GM18519 (cell line): ENCODE results near the gene WARS2.
"Not testable (repeated sequence)": the region's sequence is repeated elsewhere in the genome, so short reads cannot be mapped to it uniquely, and the experiment has no call there.

Experiments
- ATAC-seq: cut with Tn5 transposase; IDR thresholded peaks from one replicate; pipeline ENCODE4 v1.9.1; 2021; ENCODE audit warnings: mild to moderate bottlenecking, moderate library complexity; ENCODE audit not compliant: unreplicated experiment, low FRiP score

Gene WARS2

DNA sequence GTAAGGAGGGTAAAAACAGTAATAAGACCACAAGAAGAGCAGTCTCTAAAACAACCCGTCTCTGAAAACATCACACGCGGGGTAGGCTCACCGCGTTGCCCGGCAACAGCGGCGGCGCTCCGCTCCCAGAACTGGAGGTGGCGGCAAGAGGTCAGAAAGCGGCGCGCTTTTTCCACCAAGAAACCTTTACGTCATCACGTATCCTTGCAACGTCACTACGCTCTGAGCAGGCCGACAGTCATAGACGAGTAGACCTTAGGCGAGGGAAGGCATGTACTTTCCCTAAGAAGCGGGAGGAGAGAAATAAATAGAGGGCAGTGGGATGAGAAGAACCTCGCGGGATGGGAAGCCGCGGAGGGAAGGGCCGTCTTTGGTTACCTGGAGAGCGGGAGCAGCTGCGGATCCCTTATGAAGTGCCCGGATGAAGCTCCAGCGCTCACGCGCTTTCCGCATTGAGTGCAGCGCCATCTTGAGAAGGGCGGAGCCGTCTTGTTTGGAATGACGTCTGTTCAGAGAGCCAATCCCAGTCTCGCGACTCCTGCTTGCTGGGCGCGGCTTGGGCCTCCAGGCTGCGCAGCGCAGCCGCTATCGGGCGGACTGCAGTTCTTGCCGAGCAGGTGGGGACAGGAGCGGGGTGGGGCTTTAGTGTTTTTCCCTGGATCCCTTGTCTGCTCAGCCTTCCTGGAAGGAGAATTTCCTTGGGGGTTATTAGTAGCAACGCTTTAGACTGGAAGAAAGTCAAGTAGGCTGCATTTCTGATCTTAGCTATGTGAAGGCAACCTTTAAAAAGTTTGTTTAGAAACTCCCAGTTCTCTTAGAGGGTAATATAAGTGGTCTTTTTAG is at the start of gene WARS2:
TSS of gene WARS2 (minus strand) at position 477 of the 843 bp plus-strand sequence. CDS start at position 468, 9 bp downstream.
- ATAC-seq, result peak; percentile 85

DNA sequence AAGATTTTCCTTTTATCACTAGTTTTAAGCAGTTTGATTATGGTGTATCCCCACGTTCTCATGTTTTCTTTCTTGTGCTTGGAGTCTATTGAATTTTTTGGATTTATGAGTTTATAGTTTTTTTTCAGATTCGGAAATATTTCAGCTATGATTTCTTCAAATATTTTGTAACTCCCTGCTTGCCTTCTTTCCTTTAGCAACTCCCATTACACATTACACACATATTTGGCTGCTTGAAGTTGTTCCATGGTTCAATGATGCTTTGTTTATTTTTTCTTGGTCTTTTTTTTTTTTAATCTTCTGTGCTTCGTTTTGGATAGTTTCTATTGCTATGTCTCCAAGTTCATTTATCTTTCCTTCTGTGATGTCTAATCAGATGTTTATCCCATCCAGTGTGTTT is 48.5 kb upstream of the WARS2 start:
- no peak for ATAC-seq

DNA sequence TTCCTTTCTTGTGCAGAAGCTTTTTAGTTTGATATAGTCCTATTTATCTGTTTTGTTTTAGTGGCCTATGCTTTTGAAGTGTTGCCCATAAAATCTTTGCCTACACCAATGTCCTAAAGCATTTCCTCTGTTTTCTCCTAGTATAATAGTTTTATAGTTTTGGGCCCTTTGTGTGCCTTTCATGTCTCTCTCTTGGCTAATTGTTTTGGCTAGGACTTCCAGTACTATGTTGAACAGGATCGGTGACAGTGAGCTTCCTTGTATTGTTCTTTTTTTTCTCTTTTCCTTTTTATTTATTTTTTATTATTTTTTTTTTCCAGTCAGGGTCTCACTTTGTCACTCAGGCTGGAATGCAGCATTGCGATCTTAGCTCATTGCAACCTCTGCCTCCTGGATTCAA is 47.0 kb upstream of the WARS2 start:
- ATAC-seq, result no peak

DNA sequence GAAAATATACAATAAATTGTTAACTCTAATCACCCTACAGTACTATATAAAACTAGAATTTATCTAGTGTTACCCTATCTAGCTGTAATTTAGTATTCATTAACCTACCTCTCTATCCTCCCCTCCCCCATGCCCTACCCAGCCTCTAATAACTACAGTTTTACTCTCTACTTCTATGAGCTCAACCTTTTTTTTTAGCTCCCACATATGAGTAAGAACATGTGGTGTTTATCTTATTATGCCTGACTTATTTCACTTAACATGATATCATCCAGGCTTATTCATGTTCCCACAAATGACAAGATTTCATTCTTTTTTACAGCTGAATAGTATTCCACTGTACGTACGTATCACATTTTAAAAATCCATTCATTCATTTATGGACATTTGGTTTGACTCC is 46.0 kb upstream of the WARS2 start:
- no peak for ATAC-seq

DNA sequence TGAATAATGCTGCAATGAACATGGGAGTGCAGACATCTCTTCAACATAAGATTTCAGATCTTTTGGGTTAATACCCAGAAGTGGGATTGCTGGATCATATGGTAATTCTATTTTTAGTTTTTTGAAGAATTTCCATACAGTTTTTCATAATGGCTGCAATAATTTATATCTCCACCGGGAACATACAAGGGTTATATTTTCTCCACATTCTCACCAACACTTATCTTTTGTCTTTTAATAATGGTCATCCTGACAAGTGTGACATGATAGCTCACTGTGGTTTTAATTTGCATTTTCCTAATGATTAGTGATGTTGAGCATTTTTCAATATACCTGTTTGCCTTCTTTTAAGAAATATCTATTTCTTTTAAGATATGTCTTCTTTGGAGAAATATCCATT is 44.5 kb upstream of the WARS2 start:
- ATAC-seq, result no peak

DNA sequence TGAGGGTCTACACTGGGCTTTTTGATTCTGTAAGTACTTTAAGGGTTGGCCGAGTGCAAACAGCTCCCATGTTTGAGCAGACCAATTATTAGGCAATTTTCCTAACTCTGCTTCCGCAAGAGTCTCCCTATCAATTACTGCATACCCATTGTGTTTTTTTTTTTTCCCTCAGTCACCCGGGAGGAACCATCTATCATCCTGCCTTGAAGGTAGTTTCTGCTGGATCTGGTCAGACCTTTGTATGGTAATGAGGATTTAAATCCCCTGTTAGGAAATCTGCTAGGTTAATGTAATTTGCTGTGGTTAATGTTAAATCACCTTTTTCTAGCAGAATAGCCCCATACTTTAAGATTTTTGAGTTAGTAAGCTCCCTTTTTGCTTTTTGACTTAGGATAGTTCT is 40.8 kb upstream of the WARS2 start:
- ATAC-seq, result no peak

DNA sequence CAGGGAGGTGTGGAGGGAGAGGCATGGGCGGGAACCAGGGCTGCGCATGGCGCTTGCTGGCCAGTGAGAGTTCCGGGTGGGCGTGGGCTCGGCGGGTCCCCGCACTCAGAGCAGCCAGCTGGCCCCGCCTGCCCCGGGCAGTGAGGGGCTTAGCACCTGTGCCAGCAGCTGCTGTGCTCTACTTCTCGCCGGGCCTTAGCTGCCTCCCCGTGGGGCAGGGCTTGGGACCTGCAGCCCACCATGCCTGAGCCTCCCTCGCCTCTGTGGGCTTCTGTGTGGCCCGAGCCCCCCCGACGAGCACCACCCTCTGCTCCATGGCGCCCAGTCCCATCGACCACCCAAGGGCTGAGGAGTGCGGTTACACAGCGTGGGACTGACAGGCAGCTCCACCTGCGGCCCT is 38.6 kb upstream of the WARS2 start:
- no peak for ATAC-seq

DNA sequence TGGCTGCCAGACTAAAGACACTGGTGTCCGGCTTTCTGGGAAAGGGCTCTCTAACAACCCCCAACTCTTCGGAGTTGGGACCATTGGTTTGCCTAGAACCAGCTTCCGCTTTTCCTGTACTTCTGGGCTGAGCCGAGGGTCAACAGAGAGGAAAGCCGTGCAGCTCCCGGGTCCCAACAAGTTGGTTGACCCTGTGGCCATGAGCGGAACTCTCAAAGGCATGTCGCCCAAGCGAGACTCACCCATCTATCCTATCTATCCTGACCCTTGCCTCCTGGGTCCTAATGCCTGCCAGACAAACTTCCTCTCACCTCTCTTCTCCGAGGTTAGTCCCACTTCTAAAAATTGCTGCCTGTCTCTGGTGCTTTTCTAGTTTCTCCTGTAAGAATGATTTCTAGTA is 32.5 kb upstream of the WARS2 start:
- not testable (repeated sequence) for ATAC-seq

DNA sequence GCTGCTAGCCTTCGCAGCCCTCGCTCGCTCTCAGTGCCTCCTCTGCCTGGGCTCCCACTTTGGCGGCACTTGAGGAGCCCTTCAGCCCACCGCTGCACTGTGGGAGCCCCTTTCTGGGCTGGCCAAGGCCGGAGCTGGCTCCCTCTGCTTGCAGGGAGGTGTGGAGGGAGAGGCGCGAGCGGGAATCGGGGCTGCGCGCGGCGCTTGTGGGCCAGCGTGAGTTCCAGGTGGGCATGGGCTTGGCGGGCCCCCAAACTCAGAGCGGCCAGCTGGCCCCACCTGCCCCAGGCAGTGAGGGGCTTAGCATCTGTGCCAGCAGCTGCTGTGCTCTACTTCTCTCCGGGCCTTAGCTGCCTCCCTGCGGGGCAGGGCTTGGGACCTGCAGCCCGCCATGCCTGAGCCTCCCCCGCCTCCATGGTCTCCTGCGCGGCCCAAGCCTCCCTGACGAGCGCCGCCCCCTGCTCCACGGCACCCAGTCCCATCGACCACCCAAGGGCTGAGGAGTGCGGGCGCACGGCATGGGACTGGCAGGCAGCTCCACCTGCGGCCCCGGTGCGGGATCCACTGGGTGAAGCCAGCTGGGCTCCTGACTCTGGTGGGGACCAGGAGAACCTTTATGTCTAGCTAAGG is 31.0 kb upstream of the WARS2 start:
- not testable (repeated sequence) for ATAC-seq

DNA sequence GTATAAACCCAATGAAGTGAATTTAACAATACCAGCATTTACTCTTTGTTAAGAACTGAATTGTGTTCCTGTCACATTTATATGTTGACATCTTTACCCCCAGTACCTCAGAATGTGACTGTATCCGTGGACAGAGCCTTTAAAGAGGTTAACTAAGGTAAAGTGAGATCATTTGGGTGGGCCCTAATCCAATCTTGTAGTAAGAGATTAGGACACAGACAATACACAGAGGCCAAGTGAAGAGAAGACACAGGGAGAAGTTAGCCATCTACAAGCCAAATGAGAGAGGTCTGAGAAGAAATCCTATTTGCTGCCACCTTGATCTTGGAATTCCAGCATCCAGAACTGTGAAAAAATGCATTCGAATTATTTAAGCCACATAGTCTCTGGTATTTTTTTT is 22.9 kb upstream of the WARS2 start:
- ATAC-seq, result no peak

DNA sequence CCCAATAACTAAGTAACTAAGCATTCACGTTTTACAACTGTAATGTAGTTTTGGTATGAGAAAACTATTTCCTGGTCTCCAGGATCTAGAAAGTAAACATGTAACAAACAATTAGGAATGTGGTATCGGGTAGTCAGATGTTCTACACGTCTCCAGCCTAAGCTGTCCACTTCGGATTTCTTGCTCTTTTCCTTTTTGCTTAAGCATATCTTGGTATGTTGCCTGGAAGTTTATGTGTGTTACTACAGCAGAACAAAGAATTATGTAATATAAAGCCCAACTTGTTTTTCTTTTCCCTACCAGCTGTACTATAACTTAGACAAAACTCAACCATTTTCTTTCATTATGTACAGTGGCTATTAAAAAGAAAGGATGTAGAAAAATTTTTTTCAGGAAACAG is 20.4 kb upstream of the WARS2 start:
- ATAC-seq, result no peak

DNA sequence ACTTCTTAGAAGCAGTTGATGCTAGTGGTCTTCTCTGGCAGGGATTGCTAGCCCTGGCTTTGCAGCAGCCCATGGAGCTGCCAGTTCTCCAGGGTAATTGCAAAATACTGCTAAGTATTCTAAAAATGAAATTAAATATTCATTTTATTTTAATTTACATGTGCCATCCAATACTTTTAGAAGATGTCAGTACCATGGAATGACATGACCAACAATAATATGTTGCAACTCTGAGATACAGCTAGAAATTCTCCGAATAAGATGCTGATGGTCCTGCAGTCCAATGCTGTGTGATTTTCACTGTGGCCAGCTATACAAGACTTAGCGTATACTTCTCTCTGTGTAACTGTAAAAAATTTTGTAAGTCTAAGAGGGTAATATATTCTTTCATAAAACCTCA is 20.0 kb upstream of the WARS2 start:
- no peak for ATAC-seq

DNA sequence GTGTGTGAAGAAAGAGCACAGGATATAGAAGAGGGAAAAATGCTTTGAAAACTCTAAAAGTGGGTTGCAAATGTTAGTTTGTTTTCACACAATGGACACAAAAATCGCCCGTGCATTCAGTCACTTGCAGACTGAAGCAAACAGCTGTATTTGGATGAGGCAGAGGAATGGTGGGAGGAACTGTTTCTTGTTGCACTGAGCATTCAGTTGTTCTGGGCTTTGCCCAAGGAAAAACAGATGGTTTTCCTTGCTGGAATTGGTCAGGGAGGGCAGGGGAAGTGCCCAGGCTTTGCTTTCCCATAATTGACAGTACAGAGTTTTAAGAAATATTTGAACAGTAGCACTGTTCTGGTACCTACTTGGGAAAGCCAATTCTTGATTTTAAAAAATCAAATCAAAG is 19.5 kb upstream of the WARS2 start:
- no peak for ATAC-seq

DNA sequence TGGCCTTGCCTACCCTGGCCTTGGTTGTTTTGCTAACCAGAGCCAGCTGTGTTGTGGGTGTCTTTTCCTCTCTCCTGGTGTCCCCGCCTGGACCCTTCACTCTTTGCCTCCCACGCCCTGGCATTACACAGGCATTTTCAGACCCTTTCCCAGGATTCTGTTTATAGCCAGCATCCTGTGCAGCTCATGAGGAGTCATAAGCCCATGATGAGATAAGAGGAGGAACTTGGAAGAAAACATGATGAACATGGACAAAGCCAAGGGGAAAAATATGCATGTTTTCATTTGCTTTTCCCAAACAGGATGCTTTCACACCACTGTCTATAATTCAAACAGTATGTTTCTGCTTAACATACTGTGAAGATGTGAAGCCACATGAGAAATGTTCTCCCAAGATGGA is 18.7 kb upstream of the WARS2 start:
- ATAC-seq, result no peak

DNA sequence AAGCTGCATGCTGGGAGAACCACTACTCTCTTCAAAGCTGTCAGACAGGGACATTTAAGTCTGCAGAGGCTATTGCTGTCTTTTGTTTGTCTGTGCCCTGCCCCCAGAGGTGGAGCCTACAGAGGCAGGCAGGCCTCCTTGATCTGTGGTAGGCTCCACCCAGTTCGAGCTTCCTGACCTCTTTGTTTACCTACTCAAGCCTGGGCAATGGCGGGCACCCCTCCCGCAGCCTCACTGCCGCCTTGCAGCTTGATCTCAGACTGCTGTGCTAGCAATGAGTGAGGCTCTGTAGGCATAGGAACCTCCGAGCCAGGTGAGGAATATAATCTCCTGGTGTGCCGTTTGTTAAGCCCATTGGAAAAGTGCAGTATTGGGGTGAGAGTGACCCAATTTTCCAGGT is 16.3 kb upstream of the WARS2 start:
- ATAC-seq, result not testable (repeated sequence)

DNA sequence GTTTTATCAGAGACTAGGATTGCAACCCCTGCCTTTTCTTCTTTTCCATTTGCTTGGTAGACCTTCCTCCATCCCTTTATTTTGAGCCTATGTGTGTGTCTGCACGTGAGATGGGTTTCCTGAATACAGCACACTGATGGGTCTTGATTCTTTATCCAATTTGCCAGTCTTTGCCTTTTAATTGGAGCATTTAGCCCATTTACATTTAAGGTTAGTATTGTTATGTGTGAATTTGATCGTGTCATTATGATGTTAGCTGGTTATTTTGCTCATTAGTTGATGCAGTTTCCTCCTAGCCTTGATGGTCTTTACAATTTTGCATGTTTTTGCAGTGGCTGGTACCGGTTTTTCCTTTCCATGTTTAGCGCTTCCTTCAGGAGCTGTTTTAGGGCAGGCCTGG is 14.6 kb upstream of the WARS2 start:
- ATAC-seq, result not testable (repeated sequence)

DNA sequence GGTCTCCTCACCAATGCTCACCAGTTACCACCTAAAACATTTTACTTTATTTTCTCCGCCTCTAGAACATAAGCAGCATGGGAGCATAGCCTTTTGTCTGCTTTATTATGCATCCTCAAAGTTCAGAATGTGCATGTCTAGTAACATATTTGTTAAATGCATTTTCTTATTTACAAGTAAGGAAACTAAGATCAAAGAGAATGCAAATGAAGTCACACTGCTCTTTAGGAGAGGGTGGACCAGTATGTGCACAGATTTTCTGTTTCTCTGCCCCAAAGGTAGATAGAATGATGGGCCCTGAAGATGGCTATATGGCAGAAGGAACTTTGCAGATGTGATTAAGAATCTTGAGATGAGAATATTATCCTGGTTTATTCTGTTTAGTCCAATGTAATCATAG is 9.7 kb upstream of the WARS2 start:
- no peak for ATAC-seq

DNA sequence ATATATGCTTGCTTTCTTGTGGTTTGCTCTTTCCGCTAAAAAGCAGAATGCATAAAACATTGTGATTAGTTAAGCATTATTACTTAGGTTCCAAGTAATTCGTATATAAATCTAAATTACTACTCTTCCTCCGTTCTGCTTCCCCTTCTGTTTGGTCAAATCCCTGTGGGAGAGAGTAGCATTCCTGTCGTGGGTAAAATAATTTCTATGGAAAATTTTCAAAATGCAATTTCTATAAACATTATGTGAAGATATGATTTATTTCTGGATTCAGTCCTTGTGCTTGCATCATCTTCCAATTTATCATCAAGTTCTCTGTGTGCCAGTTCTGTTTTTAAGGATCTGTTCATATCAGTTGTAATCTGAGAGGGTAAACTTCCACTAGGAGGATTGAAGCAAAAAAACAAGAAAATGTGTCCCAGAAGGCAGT is 7.2 kb upstream of the WARS2 start:
- no peak for ATAC-seq

DNA sequence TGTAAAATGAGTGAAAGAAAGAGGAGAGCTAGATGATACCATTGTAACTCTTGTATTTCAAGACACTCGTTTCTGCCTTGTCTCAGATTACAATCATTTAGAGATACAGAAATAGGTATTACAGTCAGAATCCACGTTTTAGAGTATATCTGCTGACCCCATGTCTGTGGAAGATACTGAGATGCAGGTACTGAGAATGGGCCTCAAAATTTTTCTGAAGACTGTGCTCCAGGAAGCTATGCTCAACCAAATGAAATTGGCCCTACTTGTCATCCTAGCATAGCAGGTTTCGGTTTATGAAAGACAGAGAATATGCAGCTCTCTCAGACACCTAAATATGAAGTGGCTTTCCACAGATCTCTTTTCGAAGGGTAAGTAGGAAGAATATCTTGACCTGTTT is 6.0 kb upstream of the WARS2 start:
- no peak for ATAC-seq

DNA sequence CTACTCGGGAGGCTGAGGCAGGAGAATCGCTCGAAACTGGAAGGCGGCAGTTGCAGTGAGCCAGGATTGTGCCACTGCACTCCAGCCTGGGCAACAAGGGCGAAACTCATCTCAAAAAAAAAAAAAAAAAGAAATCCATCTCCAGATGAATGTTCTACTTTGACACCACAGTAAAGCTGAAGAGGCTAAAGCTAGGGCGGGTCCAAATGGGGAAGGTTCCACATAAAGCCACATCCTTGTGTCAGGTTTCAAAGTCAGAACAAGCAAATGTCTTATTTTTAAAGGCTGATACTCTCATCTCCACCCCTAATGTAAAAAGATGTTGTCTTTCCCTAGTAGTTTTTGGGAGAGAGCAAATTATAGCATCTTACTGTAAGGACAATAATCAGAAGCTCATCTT is 4.4 kb upstream of the WARS2 start:
- no peak for ATAC-seq

DNA sequence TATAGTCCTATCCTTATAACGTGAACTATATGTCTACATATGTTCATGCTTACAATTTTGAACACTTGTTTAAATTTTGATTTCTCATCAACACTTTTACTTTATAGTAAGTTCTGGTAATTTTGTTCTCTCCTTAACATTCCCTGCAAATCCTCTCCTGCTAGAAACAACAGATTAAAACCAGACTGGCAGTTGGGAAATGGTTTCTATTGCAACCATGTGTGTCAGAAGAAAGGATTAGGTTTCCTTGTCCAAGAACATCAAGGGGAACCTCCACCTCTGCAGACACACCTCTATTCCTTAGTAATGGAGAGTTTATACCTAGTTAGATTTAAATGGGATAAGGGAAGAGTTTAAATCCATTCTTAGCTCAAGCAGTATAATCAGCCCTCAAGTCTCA is 3.3 kb upstream of the WARS2 start:
- ATAC-seq, result no peak

DNA sequence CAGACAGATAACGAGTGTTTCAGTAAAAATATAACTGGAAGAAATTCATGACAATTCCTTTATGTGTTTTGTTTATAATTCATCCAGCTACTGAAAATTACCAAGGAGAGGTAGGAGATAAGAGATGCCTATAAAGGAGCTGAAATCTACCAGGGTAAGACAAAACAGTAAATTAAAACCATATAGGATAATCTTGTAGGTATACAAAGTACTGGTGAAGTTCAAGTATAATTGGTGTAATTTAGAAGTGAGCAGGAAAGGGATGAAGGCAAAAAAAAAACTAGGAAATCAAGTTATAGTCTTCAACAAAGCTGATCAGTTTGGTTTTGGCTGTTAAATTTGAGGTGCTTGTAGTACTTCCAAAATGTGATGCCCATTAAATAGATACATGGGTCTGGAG is 1.2 kb upstream of the WARS2 start:
- no peak for ATAC-seq
